GM23338 (cell line): Measurements from ENCODE around the gene ZFX.

Source experiments
- CREB1 ChIP-seq: fragments of 250-450 bp; sonication (Bioruptor Pico); IDR thresholded peaks from 2 replicates; pipeline ENCODE4 v1.5.0; 2020; ENCODE audit warnings: low read depth, mild to moderate bottlenecking, moderate library complexity
- EZH2 ChIP-seq: fragments of 200-600 bp; sonication (generic); IDR thresholded peaks from one replicate; pipeline ENCODE4 v1.8.0; 2017; ENCODE audit warnings: antibody characterized with exemption, mild to moderate bottlenecking, low read depth; ENCODE audit not compliant: unreplicated experiment
- EZH2phosphoT487 ChIP-seq: fragments of 200-600 bp; sonication (generic); IDR thresholded peaks from one replicate; pipeline ENCODE4 v1.8.1; 2018; ENCODE audit warnings: antibody characterized with exemption; ENCODE audit not compliant: unreplicated experiment
- JUNB ChIP-seq: IDR thresholded peaks from one replicate; pipeline ENCODE4 v1.6.1; 2016; ENCODE audit warnings: antibody characterized with exemption; ENCODE audit not compliant: unreplicated experiment
- NANOG ChIP-seq: IDR thresholded peaks from 2 replicates; pipeline ENCODE4 v1.6.1; 2016; ENCODE audit warnings: antibody characterized with exemption, borderline replicate concordance
- POLR2AphosphoS5 ChIP-seq: IDR thresholded peaks from 2 replicates; pipeline ENCODE4 v1.6.1; 2016; ENCODE audit warnings: antibody characterized with exemption, low read depth
- ZNF114 ChIP-seq: fragments of 250-450 bp; sonication (Bioruptor Pico); IDR thresholded peaks from 2 replicates; pipeline ENCODE4 v1.5.0; 2020; ENCODE audit warnings: mild to moderate bottlenecking, moderate library complexity
- ZNF331 ChIP-seq: fragments of 250-450 bp; sonication (Bioruptor Pico); IDR thresholded peaks from 2 replicates; pipeline ENCODE4 v1.5.0; 2020; ENCODE audit warnings: low read depth, mild to moderate bottlenecking, moderate library complexity
- TF ChIP-seq, protein P1 (sequence below), 2 experiments: fragments of 200-600 bp in 1 of 2; sonication (generic) in 1 of 2; conservative IDR thresholded peaks; 2 replicates each; pipeline versions ENCODE4 v1.5.1 to v1.6.1; 2016 to 2017; ENCODE audit warnings: antibody characterized with exemption in 2 of 2, low read depth in 2 of 2, mild to moderate bottlenecking in 2 of 2, moderate library complexity in 1 of 2
- TF ChIP-seq, protein P2 (sequence below): IDR thresholded peaks from one replicate; pipeline ENCODE4 v1.6.1; 2018; ENCODE audit warnings: antibody characterized with exemption; ENCODE audit not compliant: unreplicated experiment

DNA sequence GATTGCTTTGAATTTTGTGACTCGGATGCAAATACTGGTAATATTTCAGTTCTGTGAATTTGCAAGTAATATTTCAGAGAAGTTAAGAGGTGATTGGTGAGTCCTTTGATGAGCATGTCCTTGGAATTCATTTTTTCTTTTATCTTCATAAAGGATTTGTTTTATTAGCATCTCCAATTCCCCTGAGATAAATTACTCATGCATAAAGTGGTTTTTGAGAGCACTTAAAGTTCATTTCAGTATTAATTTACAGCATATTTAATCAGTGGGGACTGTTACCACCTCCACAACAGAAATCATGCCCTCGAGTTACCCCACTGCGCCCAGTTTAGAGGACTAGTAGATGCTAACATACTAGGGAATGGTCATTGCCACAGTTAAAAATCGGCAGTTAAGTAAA, 65.0 kb downstream of the ZFX start:
- no peak for TF ChIP-seq EZH2phosphoT487
- TF ChIP-seq, protein P1, sequence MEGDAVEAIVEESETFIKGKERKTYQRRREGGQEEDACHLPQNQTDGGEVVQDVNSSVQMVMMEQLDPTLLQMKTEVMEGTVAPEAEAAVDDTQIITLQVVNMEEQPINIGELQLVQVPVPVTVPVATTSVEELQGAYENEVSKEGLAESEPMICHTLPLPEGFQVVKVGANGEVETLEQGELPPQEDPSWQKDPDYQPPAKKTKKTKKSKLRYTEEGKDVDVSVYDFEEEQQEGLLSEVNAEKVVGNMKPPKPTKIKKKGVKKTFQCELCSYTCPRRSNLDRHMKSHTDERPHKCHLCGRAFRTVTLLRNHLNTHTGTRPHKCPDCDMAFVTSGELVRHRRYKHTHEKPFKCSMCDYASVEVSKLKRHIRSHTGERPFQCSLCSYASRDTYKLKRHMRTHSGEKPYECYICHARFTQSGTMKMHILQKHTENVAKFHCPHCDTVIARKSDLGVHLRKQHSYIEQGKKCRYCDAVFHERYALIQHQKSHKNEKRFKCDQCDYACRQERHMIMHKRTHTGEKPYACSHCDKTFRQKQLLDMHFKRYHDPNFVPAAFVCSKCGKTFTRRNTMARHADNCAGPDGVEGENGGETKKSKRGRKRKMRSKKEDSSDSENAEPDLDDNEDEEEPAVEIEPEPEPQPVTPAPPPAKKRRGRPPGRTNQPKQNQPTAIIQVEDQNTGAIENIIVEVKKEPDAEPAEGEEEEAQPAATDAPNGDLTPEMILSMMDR (conservative IDR thresholded peaks at IDR 0.05; ENCODE audit: low read depth in 2 of 2), result no peak
- no peak for TF ChIP-seq JUNB
- TF ChIP-seq EZH2, result no peak
- TF ChIP-seq POLR2AphosphoS5, result no peak
- no peak for TF ChIP-seq NANOG
- no peak for TF ChIP-seq CREB1
- TF ChIP-seq ZNF331 (CRISPR knock-in tag), result no peak
- no peak for TF ChIP-seq ZNF114 (CRISPR knock-in tag)
- TF ChIP-seq, protein P2, sequence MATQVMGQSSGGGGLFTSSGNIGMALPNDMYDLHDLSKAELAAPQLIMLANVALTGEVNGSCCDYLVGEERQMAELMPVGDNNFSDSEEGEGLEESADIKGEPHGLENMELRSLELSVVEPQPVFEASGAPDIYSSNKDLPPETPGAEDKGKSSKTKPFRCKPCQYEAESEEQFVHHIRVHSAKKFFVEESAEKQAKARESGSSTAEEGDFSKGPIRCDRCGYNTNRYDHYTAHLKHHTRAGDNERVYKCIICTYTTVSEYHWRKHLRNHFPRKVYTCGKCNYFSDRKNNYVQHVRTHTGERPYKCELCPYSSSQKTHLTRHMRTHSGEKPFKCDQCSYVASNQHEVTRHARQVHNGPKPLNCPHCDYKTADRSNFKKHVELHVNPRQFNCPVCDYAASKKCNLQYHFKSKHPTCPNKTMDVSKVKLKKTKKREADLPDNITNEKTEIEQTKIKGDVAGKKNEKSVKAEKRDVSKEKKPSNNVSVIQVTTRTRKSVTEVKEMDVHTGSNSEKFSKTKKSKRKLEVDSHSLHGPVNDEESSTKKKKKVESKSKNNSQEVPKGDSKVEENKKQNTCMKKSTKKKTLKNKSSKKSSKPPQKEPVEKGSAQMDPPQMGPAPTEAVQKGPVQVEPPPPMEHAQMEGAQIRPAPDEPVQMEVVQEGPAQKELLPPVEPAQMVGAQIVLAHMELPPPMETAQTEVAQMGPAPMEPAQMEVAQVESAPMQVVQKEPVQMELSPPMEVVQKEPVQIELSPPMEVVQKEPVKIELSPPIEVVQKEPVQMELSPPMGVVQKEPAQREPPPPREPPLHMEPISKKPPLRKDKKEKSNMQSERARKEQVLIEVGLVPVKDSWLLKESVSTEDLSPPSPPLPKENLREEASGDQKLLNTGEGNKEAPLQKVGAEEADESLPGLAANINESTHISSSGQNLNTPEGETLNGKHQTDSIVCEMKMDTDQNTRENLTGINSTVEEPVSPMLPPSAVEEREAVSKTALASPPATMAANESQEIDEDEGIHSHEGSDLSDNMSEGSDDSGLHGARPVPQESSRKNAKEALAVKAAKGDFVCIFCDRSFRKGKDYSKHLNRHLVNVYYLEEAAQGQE, result no peak
